HG02885 (cell line): ENCODE results near the gene SMYD1.

Experiments used
- ATAC-seq: cut with Tn5 transposase; IDR thresholded peaks from one replicate; pipeline ENCODE4 v1.9.1; 2021; ENCODE audit warnings: mild to moderate bottlenecking; ENCODE audit not compliant: unreplicated experiment, poor library complexity

The SMYD1 gene

GRCh38 chr2:88137833-88138232 lies 70.2 kb downstream of the SMYD1 start:
- ATAC-seq, result no peak

- ATAC-seq, result no peak
Observed at GRCh38 chr2:88139203-88139702, 71.6 kb downstream of the SMYD1 start.

GRCh38 chr2:88139804-88140203 lies 72.2 kb downstream of the SMYD1 start:
- ATAC-seq, result no peak

GRCh38 chr2:88141952-88142351 lies 74.3 kb downstream of the SMYD1 start:
- no peak for ATAC-seq

- ATAC-seq, result no peak
Observed at GRCh38 chr2:88144271-88144670, 76.6 kb downstream of the SMYD1 start.

- no peak for ATAC-seq
Observed at GRCh38 chr2:88144914-88145497, 77.4 kb downstream of the SMYD1 start.

- ATAC-seq, result no peak
Observed at GRCh38 chr2:88146590-88146989, 79.0 kb downstream of the SMYD1 start.

GRCh38 chr2:88147145-88147544 lies 79.5 kb downstream of the SMYD1 start:
- ATAC-seq, result no peak

- no peak for ATAC-seq
Observed at GRCh38 chr2:88148929-88149438, 81.4 kb downstream of the SMYD1 start.

- ATAC-seq, result no peak
Observed at GRCh38 chr2:88159481-88159880, 91.9 kb downstream of the SMYD1 start.

- ATAC-seq, result peak; percentile 70
Observed at GRCh38 chr2:88159955-88160415, 92.4 kb downstream of the SMYD1 start.

GRCh38 chr2:88160517-88160916 lies 92.9 kb downstream of the SMYD1 start:
- no peak for ATAC-seq

GRCh38 chr2:88161446-88162244 lies 94.0 kb downstream of the SMYD1 start:
- ATAC-seq, result no peak
